ENCODE results near the gene SLAIN2.
"Not testable (repeated sequence)": the region's sequence is repeated elsewhere in the genome, so short reads cannot be mapped to it uniquely, and the experiment has no call there.

SLAIN2 gene

DNA sequence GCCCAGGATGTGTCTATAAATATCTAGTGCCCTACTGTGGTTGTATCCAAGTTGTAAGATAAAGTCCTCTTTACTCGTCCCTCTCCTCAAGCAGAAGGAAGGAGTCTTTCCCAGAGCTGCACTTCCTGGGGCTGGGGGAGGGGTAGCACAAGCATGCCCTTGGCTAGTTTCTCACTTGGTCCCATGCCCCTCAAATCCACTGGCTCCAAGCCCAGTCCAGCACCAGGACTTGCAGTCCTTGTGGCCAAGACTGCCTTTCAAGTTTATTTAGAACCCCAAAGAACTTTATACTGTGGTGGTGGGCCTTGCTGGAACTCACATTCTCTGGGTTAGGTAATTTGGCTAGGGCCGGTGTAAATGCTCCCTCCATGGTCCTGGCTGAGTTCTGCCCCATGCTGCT is 98.7 kb downstream of the SLAIN2 start:
- no peak for DNase-seq (ENCODE audit: low read depth, low spot score)

GRCh38 chr4:48440914-48441313 is 99.6 kb downstream of the SLAIN2 start:
- not testable (repeated sequence) for DNase-seq (ENCODE audit: low read depth, low spot score)

GRCh38 chr4:48445704-48446103 is 104.4 kb downstream of the SLAIN2 start:
- no peak for DNase-seq (ENCODE audit: low read depth, low spot score)

DNA sequence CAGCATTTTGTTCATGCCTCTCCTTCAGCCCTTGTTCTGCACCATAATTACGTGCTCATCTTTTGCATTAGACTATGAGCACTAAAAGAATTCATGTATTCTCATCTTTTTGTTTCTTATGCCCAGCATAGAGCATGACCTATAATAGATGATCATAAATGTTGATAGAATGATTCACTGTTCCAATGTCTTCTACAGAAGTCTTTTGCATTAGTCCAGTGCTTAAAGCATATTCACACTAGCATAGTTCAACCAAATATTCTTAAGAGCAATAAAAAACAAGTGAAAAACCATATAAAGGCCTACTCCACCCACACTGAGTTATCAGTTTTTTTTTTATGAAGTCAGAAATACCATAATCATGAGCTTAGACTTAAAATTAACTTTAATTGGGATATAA is 105.3 kb downstream of the SLAIN2 start:
- no peak for DNase-seq (ENCODE audit: low read depth, low spot score)

GRCh38 chr4:48449151-48449550 is 107.8 kb downstream of the SLAIN2 start:
- DNase-seq (ENCODE audit: low read depth, low spot score) = no peak

DNA sequence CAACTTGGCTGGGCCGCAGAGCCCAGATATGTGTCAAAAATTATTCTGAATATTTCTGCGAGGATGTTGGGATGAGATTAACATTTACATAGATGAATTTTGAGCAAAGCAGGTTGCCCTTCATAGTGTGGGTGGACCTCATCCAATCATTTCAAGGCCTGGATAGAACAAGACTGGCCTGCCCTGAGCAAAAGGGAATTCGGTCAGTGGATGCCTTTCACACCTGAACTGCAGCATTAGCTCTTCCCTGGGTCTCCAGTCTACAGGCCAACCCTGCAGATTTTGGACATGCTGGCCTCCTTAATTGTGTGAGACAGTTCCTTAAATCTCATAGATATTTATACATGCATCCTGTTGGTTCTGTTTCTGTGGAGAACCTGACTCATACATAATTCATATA is 109.4 kb downstream of the SLAIN2 start:
- no peak for DNase-seq (ENCODE audit: low read depth, low spot score)

DNA sequence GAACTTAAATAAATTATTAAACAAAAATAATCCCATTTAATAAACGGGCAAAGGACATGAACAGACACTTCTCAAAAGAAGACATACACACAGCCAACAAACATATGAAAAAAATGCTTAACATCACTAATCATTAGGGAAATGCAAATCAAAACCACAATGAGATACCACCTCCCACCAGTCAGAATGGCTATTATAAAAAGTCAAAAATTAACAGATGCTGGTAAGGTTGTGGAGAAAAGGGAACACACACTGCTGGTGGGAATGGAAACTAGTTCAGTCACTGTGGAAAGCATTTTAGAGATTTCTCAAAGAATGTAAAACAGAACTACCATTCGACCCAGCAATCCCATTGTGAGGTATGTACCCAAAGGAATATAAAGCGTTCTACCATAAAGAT is 110.3 kb downstream of the SLAIN2 start:
- DNase-seq (ENCODE audit: low read depth, low spot score) = not testable (repeated sequence)

DNA sequence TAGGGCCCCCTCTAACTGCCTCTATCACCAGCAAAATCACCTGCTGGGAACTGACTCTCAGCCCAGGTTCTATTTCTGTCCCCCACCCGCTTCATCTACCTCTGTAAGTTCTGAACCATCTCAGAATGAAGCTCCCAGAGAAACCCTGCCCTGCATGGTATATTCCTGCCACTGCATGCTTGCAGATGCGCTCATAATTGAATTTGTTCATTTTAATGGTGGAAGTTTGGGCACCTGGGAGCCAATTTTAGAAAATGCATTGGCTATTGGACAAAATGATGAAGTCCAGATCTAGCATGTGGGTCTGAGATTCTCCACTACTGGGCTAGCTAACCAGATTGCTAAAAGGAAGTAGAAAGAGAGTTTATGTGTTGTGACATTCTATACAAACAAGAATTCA is 113.3 kb downstream of the SLAIN2 start:
- DNase-seq (ENCODE audit: low read depth, low spot score) = no peak

DNA sequence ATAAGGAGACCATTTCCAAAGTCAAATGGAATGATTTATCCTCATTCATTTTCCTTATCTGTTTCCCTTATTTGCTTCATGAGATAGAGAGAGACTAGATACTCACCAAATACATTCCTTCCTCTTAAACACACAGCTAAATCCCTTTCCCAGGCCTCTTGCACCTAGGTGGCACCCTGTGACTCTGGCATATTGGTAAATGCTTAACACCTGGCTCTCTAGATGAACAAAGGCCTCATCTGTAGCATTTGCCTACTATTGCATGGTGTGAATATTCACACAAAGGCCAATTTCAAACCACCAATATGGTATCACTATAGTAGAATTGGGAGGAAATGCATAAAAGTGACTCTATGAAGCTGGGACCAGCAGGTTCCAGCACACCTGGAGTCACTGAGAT is 119.7 kb downstream of the SLAIN2 start:
- DNase-seq (ENCODE audit: low read depth, low spot score) = no peak

DNA sequence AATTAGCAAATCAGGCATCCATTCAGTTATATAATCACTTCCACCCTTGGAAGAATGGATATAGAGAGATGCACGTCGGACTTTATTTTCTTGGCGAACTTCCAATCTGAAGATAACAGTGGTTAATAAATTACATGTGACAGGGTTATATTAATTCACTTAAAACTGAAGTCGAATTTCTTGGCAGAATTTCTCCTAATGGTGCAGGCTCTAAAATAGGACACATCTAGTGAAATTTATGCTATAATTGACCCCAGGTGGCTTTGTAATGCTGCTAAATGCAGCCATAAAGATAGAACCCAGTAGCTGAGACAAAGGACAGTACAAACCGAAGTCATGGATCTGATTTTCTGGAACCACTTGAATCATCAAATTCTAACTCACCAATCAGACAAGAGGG is 121.0 kb downstream of the SLAIN2 start:
- DNase-seq (ENCODE audit: low read depth, low spot score) = no peak

DNA sequence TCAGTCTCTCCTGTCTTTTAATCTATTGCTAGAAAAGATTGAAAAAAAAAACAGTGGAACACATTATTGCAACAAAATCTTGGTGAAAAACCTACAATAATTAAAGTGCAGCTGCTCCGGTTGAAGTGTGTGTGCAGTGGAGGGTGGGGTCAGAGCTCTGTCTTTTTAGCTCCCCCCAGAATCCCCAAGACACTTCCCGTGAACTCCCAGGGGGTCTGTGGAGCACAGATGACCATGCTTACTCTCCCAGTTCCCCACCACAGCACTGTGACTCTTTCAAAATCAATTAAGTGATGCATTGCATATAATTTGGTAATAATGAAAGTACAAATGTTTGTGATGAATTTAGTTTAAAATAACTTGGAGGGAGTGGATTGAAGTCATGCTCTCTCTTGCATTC is 126.1 kb downstream of the SLAIN2 start:
- DNase-seq (ENCODE audit: low read depth, low spot score) = no peak

- DNase-seq (ENCODE audit: low read depth, low spot score) = no peak
Observed at GRCh38 chr4:48467891-48468290, 126.6 kb downstream of the SLAIN2 start.

DNA sequence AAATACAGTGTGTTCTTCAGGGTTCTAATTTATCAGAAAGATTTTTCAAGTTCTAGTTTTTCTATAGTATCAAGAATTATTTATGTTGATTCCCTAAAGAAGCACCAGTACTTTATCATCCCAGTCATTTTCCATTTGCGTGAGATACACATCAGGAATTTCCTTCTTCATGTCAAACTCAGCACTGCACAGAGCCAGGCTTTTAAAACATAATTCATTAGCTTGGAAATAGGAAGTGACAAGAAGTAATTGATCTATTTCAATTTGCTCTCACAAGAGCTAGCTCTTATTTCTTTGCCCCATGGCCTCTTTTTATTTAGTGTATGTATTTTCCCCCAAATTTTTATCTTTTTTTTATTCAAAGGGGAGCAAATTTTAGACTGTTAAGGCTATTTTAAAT is 128.8 kb downstream of the SLAIN2 start:
- DNase-seq (ENCODE audit: low read depth, low spot score) = no peak

GRCh38 chr4:48470570-48470969 is 129.2 kb downstream of the SLAIN2 start:
- no peak for DNase-seq (ENCODE audit: low read depth, low spot score)

DNA sequence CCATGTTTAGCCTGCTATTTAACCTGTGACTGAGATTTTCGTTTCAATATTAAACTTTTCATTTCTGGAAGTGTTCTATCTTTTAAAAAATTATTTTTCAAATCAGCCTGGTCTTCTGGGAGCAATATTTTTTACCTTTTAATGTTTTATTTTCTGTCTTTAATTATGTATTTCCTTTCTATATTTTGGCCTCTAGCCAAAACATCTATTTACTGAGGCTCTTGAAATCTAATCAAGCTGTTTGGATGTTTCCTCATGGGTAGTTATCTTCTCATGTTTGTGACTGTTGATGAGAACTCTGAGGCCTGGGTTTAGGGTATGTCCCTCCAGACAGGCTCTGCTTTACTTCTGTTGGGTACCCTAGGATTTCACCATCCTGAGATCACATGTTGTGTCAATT is 131.5 kb downstream of the SLAIN2 start:
- DNase-seq (ENCODE audit: low read depth, low spot score) = no peak

GRCh38 chr4:48475770-48476169 is 134.4 kb downstream of the SLAIN2 start:
- no peak for DNase-seq (ENCODE audit: low read depth, low spot score)
